ENCODE data around the gene CUEDC1. TPM values are rescaled to one million over a fixed set of nuclear protein-coding genes. Genes with fewer than 3 reads are reported as not detected.

CUEDC1 gene
- total RNA-seq, 1 experiment from 2014 or later, result 61.4 TPM

DNA sequence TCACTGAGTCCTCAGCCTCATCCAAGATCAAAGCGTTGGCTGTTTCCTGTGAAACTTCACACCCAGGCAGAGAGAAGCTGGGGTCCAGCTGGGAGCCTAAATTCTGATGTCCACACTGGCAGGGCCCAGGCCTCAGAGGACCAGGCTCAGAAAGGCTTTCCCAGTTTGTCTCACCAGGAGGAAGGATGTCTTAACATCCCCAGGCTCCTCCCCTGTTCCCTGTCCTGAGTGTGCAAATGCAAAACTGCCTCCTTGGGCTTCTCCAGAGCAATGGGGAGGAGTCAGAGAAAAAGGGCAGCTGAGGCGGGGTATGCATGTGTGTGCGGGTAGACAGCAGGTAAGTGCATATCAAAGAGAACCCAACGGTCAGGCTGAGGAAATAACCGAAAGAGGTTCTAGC is 45.7 kb downstream of the CUEDC1 start:
- no peak for DNase-seq
- Histone ChIP-seq H3K9me2 (ENCODE audit: insufficient read depth) (no peaks in the 10 kb centered on the region), H4K20me1 (ENCODE audit: insufficient read depth) (no peaks in the 10 kb centered on the region), H2AFZ (no peak overlapping the region), H3K36me3 (ENCODE audit: low read depth) (no peaks in the 10 kb centered on the region), H3K9me3 (ENCODE audit: insufficient read depth, low read depth) (no peaks in the 10 kb centered on the region), H3K27ac (no peak overlapping the region), H3K27me3 (ENCODE audit: insufficient read depth, low read depth) (no peaks in the 10 kb centered on the region), H3F3A (ENCODE audit: insufficient read depth, low read depth) (no peaks in the 10 kb centered on the region), H3K4me1 (replicated peaks; ENCODE audit: insufficient read depth) (peaks cover 25% of the 10 kb centered on the region), H3K4me2 (no peak overlapping the region), H3K79me2 (ENCODE audit: low read depth) (no peaks in the 10 kb centered on the region), H3K4me3 (no peak overlapping the region)
- intact Hi-C loops (cut with micrococcal nuclease; ENCODE audit: unreplicated experiment), result no loop called here
- no peak for TF ChIP-seq EZH2 (IDR thresholded peaks at IDR 0.05; ENCODE audit: low read depth)
- TF ChIP-seq, protein P1, sequence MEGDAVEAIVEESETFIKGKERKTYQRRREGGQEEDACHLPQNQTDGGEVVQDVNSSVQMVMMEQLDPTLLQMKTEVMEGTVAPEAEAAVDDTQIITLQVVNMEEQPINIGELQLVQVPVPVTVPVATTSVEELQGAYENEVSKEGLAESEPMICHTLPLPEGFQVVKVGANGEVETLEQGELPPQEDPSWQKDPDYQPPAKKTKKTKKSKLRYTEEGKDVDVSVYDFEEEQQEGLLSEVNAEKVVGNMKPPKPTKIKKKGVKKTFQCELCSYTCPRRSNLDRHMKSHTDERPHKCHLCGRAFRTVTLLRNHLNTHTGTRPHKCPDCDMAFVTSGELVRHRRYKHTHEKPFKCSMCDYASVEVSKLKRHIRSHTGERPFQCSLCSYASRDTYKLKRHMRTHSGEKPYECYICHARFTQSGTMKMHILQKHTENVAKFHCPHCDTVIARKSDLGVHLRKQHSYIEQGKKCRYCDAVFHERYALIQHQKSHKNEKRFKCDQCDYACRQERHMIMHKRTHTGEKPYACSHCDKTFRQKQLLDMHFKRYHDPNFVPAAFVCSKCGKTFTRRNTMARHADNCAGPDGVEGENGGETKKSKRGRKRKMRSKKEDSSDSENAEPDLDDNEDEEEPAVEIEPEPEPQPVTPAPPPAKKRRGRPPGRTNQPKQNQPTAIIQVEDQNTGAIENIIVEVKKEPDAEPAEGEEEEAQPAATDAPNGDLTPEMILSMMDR (conservative IDR thresholded peaks at IDR 0.05), result no peak
- ChIA-PET CTCF (no interaction called here), POLR2A (ENCODE audit: unreplicated experiment) (no interaction called here)
- no TSS peak for BruUV-seq (replicated peaks)

DNA sequence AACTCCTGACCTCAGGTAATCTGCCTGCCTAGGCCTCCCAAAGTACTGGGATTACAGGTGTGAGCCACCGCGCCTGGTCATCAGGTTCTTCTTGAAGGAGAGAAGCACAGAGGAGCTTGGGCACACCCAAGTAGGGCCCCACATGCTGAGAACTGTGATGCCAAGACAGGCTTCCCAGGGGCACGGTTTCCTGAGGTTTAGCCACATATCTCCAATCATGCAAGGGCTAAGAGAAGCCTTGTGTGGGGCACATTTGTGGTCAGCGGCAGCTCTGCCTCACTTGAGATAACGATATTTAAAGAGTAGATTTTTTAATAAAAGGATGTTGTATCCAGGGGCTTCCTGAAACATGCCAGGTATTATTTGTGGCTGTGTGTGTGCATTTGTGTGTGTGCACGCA is 46.9 kb downstream of the CUEDC1 start:
- intact Hi-C loops (cut with micrococcal nuclease; ENCODE audit: unreplicated experiment), result no loop called here
- no peak overlapping the region for H2AFZ ChIP-seq
- no peak overlapping the region for H3K4me2 ChIP-seq
- POLR2A ChIA-PET (ENCODE audit: unreplicated experiment), result interaction anchor here (0.6 kb wide), 1 partner anchor 35 kb away, joined by 4 read pairs; no protein-coding TSS in a partner anchor
- no TSS peak for BruUV-seq (replicated peaks)
- H3K9me3 ChIP-seq (ENCODE audit: insufficient read depth, low read depth), result no peaks in the 10 kb centered on the region
- no peaks in the 10 kb centered on the region for H3K36me3 ChIP-seq (ENCODE audit: low read depth)
- no peak for TF ChIP-seq EZH2 (IDR thresholded peaks at IDR 0.05; ENCODE audit: low read depth)
- DNase-seq, result no peak
- no peaks in the 10 kb centered on the region for H4K20me1 ChIP-seq (ENCODE audit: insufficient read depth)
- no peaks in the 10 kb centered on the region for H3K79me2 ChIP-seq (ENCODE audit: low read depth)
- H3K27me3 ChIP-seq (ENCODE audit: insufficient read depth, low read depth), result no peaks in the 10 kb centered on the region
- no peaks in the 10 kb centered on the region for H3K9me2 ChIP-seq (ENCODE audit: insufficient read depth)
- peaks cover 9% of the 10 kb centered on the region; the same call in 1 of the 2 replicates for H3F3A ChIP-seq (ENCODE audit: insufficient read depth, low read depth)
- H3K27ac ChIP-seq, result no peak overlapping the region
- CTCF ChIA-PET, result interaction anchor here (0.5 kb wide), 1 partner anchor 78 kb away, joined by 3 read pairs; no protein-coding TSS in a partner anchor
- H3K4me1 ChIP-seq (replicated peaks; ENCODE audit: insufficient read depth), result peaks cover 27% of the 10 kb centered on the region
- H3K4me3 ChIP-seq, result no peak overlapping the region

DNA sequence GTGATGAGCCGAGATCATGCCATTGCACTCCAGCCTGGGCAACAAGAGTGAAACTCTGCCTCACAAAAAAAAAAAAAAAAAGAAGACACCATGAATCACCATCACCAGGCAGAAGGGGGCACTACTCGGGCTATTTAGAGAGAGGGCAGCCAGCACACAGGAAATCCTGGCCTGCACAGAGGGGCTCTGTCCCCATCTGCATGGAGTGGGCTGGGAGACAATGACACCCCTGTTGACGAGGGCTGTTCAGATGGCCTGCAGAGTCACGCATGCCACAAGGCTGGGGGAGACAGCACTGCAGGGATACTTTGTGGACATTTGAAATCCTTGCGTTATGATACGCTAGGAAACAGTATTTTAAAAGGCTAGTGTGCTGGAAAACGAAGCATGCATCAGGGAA is 48.3 kb downstream of the CUEDC1 start:
- Histone ChIP-seq H3K4me2 (no peak overlapping the region), H3K27me3 (ENCODE audit: insufficient read depth, low read depth) (no peaks in the 10 kb centered on the region), H3K36me3 (ENCODE audit: low read depth) (no peaks in the 10 kb centered on the region), H3K4me1 (replicated peaks; ENCODE audit: insufficient read depth) (peaks cover 30% of the 10 kb centered on the region), H3K9me3 (ENCODE audit: insufficient read depth, low read depth) (no peaks in the 10 kb centered on the region), H4K20me1 (ENCODE audit: insufficient read depth) (no peaks in the 10 kb centered on the region), H3K27ac (no peak overlapping the region), H3F3A (ENCODE audit: insufficient read depth, low read depth) (peaks cover 19% of the 10 kb centered on the region), H2AFZ (no peak overlapping the region), H3K4me3 (no peak overlapping the region), H3K9me2 (ENCODE audit: insufficient read depth) (no peaks in the 10 kb centered on the region), H3K79me2 (ENCODE audit: low read depth) (0 out of 2 replicates have a peak, but pooled peaks cover 4% of the 10 kb centered on the region)
- no peak for TF ChIP-seq EZH2 (IDR thresholded peaks at IDR 0.05; ENCODE audit: low read depth)
- TF ChIP-seq, protein P1 (conservative IDR thresholded peaks at IDR 0.05), result no peak; the same call in 1 of the 2 replicates
- no TSS peak for BruUV-seq (replicated peaks)
- no peak for DNase-seq
- ChIA-PET CTCF (interaction anchor here (0.7 kb wide), 1 partner anchor 830 kb away, joined by 7 read pairs; no protein-coding TSS in a partner anchor), POLR2A (ENCODE audit: unreplicated experiment) (no interaction called here)
- intact Hi-C loops (cut with micrococcal nuclease; ENCODE audit: unreplicated experiment), result no loop called here

All from PC-9 (cell line).